ENCODE results near the gene CKAP2L.

DNA sequence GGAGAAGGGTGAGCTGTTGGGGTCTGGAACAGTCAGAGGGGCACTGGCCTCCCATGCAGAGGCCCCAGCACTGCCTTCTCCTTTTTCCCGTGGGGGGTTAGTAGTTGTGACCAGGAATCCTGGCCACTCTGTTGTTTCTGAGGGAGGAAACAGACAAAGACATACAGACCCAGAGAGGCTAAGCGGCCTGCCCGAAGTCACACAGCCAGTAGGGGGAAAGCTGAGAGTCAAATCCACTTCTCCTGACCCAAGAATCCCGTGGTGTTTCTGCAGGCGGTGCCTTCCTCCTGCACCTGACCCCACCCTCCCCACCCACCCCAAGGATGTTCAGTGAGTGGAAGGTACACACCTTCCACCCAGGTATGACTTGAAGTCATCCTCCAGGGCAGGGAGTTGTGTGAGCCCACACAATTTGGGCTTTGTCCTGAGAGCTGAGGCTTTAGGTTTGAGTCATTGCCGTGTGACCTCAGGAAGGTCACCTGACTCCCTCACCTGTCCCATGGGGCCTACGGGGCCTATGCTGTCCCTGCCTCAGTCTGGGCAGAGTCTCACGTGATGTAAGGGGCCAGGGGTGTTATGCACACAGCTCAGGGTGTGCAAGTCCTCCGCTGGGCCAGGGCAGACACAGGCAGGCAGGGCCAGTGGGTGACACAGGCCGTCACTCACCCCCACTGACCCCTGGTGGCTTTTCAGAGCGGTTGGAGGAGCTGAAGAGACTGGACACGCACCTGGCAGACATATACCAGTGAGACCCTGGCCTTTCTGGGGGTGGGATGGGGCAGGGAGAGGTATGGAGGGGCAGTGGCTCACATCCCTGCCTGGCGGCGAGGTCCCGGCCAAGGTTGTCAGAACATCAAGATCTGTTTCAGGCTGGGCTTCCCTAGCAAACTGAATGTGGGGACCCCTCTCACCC lies 38.6 kb downstream of the CKAP2L start:
- TF ChIP-seq, protein P1, sequence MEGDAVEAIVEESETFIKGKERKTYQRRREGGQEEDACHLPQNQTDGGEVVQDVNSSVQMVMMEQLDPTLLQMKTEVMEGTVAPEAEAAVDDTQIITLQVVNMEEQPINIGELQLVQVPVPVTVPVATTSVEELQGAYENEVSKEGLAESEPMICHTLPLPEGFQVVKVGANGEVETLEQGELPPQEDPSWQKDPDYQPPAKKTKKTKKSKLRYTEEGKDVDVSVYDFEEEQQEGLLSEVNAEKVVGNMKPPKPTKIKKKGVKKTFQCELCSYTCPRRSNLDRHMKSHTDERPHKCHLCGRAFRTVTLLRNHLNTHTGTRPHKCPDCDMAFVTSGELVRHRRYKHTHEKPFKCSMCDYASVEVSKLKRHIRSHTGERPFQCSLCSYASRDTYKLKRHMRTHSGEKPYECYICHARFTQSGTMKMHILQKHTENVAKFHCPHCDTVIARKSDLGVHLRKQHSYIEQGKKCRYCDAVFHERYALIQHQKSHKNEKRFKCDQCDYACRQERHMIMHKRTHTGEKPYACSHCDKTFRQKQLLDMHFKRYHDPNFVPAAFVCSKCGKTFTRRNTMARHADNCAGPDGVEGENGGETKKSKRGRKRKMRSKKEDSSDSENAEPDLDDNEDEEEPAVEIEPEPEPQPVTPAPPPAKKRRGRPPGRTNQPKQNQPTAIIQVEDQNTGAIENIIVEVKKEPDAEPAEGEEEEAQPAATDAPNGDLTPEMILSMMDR (IDR thresholded peaks at IDR 0.05; ENCODE audit: insufficient read depth, low read depth, low read length): no peak
- TF ChIP-seq EZH2 (IDR thresholded peaks at IDR 0.05; ENCODE audit: insufficient read depth, low read length): no peak

Measured in astrocyte (in vitro differentiated cells and primary cell).